Measurements from ENCODE around the gene FAM171A1. TPM values are rescaled to one million over a fixed set of nuclear protein-coding genes. Genes with fewer than 3 reads are reported as not detected.

Gene FAM171A1
- total and polyA plus RNA-seq, 2 of the 13 experiments (the other 11 are each of a cell fraction or from before 2014, with no cell fraction given), result 21.5 to 34.7 TPM

GRCh38 chr10:15175587-15175986, 195.5 kb downstream of the FAM171A1 start:
- no peak overlapping the region for H3K9ac ChIP-seq (ENCODE audit: insufficient read depth, low read depth, low read length)
- no peak overlapping the region for H3K4me3 ChIP-seq (replicated peaks in 1 of 3; ENCODE audit: insufficient read depth in 1 of 3, low read depth in 2 of 3, low read length in 3 of 3)
- BruUV-seq (replicated peaks), result no TSS peak
- in situ Hi-C loops (cut with HindIII; ENCODE audit: extremely low pct_ligation_motif_present, low pct_unique_long_range_greater_than_20kb), result no loop called here
- no peak for FAIRE-seq
- WGBS (ENCODE audit: low lambda C conversion rate), result 76% methylated on average over 6 of the region's 6 CpGs
- H3K27me3 ChIP-seq (ENCODE audit: control insufficient read depth in 1 of 2, insufficient read depth in 2 of 2, low read length in 2 of 2), result no peaks in the 10 kb centered on the region
- no peak for DNase-seq (ENCODE audit: low spot score)
- POLR2A ChIA-PET, result no interaction called here
- H3K4me1 ChIP-seq (ENCODE audit: insufficient read depth, low read length), result peaks cover 27% of the 10 kb centered on the region
- no peak overlapping the region for H2AFZ ChIP-seq (ENCODE audit: low read length)
- no peak for ATAC-seq
- H3K4me2 ChIP-seq (ENCODE audit: low read depth, low read length), result no peak overlapping the region
- H4K20me1 ChIP-seq (ENCODE audit: insufficient read depth, low read length), result no peaks in the 10 kb centered on the region
- no peak overlapping the region for H3K27ac ChIP-seq (ENCODE audit: extremely low read length, insufficient read depth, low read length)
- H3K36me3 ChIP-seq (replicated peaks in 1 of 2; ENCODE audit: control insufficient read depth in 1 of 2, insufficient read depth in 2 of 2, low read length in 2 of 2), result no peaks in the 10 kb centered on the region
- TF ChIP-seq ZNF788 (CRISPR knock-in tag; IDR thresholded peaks at IDR 0.05; ENCODE audit: borderline replicate concordance) (no peak), TEF (CRISPR knock-in tag; IDR thresholded peaks at IDR 0.05) (no peak), NAIF1 (CRISPR knock-in tag; IDR thresholded peaks at IDR 0.05; ENCODE audit: borderline replicate concordance) (no peak), ZBTB26 (CRISPR knock-in tag; IDR thresholded peaks at IDR 0.05; ENCODE audit: borderline replicate concordance) (no peak), HMG20A (CRISPR knock-in tag; IDR thresholded peaks at IDR 0.05; ENCODE audit: borderline replicate concordance) (no peak), ZSCAN22 (CRISPR knock-in tag; IDR thresholded peaks at IDR 0.05) (no peak), ZNF138 (CRISPR knock-in tag; IDR thresholded peaks at IDR 0.05; ENCODE audit: low read depth) (no peak), ZNF33B (CRISPR knock-in tag; IDR thresholded peaks at IDR 0.05) (no peak), ZNF790 (CRISPR knock-in tag; IDR thresholded peaks at IDR 0.05; ENCODE audit: borderline replicate concordance) (no peak), ZNF235 (CRISPR knock-in tag; IDR thresholded peaks at IDR 0.05; ENCODE audit: borderline replicate concordance) (no peak), E2F1 (CRISPR knock-in tag; IDR thresholded peaks at IDR 0.05) (no peak), ZNF446 (CRISPR knock-in tag; IDR thresholded peaks at IDR 0.05) (no peak), STAG1 (CRISPR knock-in tag; IDR thresholded peaks at IDR 0.05) (no peak), ZNF207 (IDR thresholded peaks at IDR 0.05; ENCODE audit: borderline replicate concordance) (no peak)
- no peaks in the 10 kb centered on the region for H3K9me3 ChIP-seq (ENCODE audit: low read length)
- intact Hi-C loops (cut with micrococcal nuclease; ENCODE audit: unreplicated experiment), result no loop called here
- CTCF ChIA-PET (ENCODE audit: low intra/inter-chr PET ratio, low total read pairs), result no interaction called here
- no peaks in the 10 kb centered on the region for H3K79me2 ChIP-seq (ENCODE audit: insufficient read depth, low read length)
